ENCODE results near the gene CACNG5. TPM values are rescaled to one million over a fixed set of nuclear protein-coding genes. Genes with fewer than 3 reads are reported as not detected.

Gene CACNG5
- total RNA-seq, 1 donor, result not detected

DNA sequence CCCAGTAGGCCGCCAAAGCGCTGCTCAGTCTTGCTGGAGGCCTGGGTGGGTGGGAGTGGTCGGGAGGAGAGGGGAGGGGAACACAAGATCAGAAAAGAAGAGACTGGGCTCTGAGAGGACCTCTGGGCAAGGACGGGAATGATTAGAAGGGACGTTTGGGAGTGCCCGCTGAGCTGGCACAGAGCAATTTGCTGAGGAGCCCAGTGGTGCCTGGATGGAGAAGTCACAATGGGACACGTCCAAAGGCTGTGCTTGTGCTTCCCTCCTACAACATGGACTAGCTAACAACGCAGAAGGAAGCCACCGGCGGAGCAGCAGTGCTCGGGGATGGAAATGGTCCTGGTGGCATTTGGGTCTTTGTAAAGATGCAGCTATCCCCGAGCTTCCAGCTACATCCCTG is 84.0 kb downstream of the CACNG5 start:
- TF ChIP-seq, protein P1, sequence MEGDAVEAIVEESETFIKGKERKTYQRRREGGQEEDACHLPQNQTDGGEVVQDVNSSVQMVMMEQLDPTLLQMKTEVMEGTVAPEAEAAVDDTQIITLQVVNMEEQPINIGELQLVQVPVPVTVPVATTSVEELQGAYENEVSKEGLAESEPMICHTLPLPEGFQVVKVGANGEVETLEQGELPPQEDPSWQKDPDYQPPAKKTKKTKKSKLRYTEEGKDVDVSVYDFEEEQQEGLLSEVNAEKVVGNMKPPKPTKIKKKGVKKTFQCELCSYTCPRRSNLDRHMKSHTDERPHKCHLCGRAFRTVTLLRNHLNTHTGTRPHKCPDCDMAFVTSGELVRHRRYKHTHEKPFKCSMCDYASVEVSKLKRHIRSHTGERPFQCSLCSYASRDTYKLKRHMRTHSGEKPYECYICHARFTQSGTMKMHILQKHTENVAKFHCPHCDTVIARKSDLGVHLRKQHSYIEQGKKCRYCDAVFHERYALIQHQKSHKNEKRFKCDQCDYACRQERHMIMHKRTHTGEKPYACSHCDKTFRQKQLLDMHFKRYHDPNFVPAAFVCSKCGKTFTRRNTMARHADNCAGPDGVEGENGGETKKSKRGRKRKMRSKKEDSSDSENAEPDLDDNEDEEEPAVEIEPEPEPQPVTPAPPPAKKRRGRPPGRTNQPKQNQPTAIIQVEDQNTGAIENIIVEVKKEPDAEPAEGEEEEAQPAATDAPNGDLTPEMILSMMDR (IDR thresholded peaks at IDR 0.05; ENCODE audit: insufficient read depth, low read length), result no peak
- H3K4me3 ChIP-seq (ENCODE audit: low read depth, low read length), result no peak overlapping the region
- DNase-seq (ENCODE audit: low read depth), result no peak

DNA sequence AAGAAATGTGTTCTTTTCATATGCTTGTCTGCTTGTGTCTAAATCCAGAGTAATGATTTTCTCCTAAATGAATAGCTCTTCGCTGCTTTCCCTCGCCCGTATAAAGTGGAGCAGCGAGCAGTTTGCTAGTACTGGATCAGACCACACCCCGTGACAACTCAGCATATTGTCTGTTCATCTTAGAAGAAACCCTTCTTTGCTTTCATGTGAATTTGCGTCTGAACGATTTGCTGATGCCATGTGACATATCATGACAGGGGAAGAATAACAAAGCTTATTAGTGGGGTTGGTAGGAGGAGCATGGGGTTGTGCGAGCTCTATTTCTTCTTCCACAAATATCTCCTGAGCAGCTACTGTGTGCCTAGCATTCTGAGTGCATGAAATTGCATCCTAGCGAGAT is 85.5 kb downstream of the CACNG5 start:
- H3K4me3 ChIP-seq (ENCODE audit: low read depth, low read length), result no peak overlapping the region
- TF ChIP-seq, protein P1 (IDR thresholded peaks at IDR 0.05; ENCODE audit: insufficient read depth, low read length), result no peak
- no peak for DNase-seq (ENCODE audit: low read depth)

DNA sequence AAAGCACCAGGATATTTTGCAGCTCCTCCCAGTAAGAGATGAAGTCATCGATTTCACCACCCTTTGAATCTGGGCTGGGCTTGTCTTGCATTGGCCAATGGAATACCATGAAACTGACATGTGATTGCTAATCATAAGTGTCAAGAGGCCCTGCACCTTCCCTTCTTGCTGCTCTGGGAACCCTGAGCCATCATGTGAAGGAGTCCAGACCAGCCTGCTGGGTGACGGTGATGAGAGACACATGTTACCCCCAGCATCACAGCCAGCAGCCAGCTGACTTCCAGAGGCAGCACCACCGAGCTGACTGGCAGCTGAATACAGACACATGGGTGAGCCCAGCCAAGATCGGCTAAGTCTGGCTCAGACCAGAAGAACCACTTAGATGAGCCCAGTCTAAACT is 86.0 kb downstream of the CACNG5 start:
- H3K4me3 ChIP-seq (ENCODE audit: low read depth, low read length), result no peak overlapping the region
- peak; percentile 2 for DNase-seq (ENCODE audit: low read depth)
- TF ChIP-seq, protein P1 (IDR thresholded peaks at IDR 0.05; ENCODE audit: insufficient read depth, low read length), result no peak

DNA sequence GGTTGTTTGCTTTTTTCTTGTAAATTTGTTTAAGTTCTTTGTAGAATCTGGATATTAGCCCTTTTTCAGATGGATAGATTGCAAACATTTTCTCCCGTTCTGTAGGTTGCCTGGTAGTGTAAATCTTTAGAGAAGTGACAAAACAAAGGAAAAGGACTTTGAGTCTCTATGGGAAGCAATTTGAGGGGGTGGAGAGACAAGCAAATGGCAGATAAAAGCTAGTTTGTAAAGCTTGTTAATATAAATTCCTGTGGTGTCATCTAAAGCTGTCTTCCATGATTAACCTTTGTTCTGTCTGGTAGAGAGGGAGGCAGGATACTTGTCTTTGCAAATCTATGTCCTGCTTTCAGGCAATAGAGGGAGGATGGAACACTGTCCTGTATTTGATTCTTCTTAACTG is 89.0 kb downstream of the CACNG5 start:
- TF ChIP-seq, protein P1 (IDR thresholded peaks at IDR 0.05; ENCODE audit: insufficient read depth, low read length), result no peak
- no peak for DNase-seq (ENCODE audit: low read depth)
- H3K4me3 ChIP-seq (ENCODE audit: low read depth, low read length), result no peak overlapping the region

DNA sequence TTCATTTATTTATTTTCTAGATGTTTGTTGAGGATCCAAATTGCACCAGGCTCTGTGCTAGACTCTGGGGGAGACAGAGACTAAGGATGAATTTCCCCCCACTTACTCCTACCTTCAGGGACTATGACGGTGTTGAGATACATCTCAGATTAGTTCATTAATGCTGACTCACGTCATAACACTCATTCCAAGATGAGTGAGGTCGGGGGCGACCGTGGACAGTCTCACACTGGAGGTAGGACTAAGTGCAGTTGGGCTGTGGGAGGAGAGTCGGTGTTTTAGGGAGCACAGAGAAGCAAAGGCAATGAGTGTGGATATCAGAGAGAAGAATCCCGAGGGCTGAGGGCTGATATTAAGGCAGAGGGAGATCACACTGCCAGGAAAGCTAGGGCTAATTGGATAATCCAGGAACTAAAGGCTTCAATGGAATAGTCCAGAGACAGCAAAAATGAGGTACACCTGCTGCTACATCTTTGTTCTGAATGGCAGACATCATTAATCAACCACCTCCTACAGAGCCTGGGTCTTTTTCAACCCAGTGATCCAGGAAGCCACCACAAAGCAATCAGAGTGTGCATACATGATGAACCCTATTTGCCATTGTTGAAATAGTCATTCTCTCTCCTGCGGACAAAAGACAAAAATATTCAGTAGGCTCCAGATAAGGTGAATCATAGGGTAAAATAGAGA is 91.0 kb downstream of the CACNG5 start:
- TF ChIP-seq, protein P1 (IDR thresholded peaks at IDR 0.05; ENCODE audit: insufficient read depth, low read length), result no peak
- H3K4me3 ChIP-seq (ENCODE audit: low read depth, low read length), result no peak overlapping the region
- DNase-seq (ENCODE audit: low read depth), result no peak

DNA sequence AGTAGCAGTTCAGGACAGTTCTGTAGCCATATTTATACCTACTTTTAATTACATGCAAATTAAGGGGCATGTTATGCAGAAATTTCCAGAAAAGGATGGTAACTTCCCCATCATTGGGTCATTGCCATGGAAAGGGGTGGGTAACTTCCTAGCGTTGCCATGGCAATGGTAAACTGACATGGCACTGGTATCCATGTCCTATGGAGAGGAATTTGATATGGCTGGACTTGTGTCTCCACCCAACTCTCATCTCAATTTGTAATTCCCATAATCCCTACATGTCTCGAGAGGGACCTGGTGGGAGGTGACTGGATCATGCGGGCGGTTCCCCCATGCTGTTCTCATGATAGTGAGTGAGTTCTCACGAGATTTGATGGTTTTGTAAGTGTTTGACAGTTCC is 94.0 kb downstream of the CACNG5 start:
- H3K4me3 ChIP-seq (ENCODE audit: low read depth, low read length), result no peak overlapping the region
- DNase-seq (ENCODE audit: low read depth), result no peak
- TF ChIP-seq, protein P1 (IDR thresholded peaks at IDR 0.05; ENCODE audit: insufficient read depth, low read length), result no peak

DNA sequence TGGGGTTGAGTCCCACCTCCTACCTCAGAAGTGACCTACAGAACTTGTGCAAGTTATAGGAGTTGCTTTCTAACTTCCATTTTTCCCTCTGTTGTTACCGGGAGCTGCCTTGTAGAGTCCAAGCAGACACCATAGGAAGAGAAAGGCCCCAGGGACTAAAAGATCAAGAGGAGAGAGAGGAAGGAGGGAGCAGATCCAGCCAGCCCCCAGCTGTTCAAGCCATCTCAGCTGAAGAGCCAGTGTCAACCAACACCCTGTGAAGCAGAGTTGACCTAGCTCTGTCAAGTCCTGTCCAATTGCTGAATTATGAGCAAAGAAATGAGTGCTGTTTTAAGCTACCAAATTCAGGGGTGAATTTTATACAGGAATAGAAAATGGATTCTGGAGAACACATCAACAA is 94.7 kb downstream of the CACNG5 start:
- no peak overlapping the region for H3K4me3 ChIP-seq (ENCODE audit: low read depth, low read length)

More for the DNA sequence above, 94.7 kb downstream of the CACNG5 start:
- TF ChIP-seq, protein P1 (IDR thresholded peaks at IDR 0.05; ENCODE audit: insufficient read depth, low read length), result no peak
- no peak for DNase-seq (ENCODE audit: low read depth)

Measured in fibroblast of the aortic adventitia (primary cell).